ENCODE measurements around the gene MLF2.
"Not testable (repeated sequence)": the region's sequence is repeated elsewhere in the genome, so short reads cannot be mapped to it uniquely, and the experiment has no call there.

The MLF2 gene

DNA sequence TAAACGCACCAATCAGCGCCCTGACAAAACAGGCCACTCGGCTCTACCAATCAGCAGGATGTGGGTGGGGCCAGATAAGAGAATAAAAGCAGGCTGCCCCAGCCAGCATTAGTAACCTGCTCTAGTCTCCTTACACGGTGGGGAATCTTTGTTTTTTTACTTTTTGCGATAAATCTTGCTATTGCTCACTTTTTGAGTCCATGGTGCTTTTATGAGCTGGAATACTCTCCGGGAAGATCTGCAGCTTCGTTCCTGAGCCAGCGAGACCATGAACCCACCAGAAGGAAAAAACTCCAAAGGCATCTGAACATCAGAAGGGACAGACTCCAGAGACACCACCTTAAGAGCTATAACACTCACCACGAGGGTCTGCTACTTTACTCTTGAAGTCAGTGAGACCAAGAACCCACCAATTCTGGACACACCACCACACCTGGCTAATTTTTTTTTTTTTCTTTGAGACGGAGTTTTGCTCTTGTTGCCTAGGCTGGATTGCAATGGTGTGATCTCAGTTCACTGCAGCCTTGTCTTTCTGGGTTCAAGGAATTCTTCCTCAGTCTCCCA lies 36.0 kb downstream of the MLF2 start:
- TF ChIP-seq CTCF (IDR thresholded peaks at IDR 0.05; ENCODE audit: control insufficient read depth, extremely low read depth, insufficient read depth) = no peak
- H3K4me3 ChIP-seq (ENCODE audit: low read depth, low read length) = no peak overlapping the region
- no peak for DNase-seq (ENCODE audit: low read depth)

DNA sequence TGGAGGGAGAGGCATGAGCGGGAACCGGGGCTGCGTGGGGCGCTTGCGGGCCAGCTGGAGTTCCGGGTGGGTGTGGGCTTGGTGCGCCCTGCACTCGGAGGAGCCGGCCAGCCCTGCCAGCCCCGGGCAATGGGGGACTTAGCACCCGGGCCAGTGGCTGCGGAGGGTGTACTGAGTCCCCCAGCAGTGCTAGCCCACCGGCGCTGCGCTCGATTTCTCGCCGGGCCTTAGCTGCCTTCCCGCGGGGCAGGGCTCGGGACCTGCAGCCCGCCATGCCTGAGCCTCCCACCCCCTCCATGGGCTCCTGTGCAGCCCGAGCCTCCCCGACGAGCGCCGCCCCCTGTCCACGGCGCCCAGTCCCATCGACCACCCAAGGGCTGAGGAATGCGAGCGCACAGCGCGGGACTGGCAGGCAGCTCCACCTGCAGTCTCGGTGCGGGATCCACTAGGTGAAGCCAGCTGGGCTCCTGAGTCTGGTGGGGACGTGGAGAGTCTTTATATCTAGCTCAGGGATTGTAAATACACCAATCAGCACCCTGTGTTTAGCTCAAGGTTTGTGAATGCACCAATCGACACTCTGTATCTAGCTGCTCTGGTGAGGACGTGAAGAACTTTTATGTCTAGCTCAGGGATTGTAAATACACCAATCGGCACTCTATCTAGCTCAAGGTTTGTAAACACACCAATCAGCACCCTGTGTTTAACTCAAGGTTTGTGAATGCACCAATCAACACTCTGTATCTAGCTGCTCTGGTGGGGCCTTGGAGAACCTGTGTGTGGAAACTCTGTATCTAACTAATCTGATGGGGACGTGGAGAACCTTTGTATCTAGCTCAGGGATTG lies 36.7 kb downstream of the MLF2 start:
- DNase-seq (ENCODE audit: low read depth); H3K4me3 ChIP-seq (ENCODE audit: low read depth, low read length): not testable (repeated sequence)

- no peak for TF ChIP-seq CTCF (IDR thresholded peaks at IDR 0.05; ENCODE audit: control insufficient read depth, extremely low read depth, insufficient read depth)
- H3K4me3 ChIP-seq (ENCODE audit: low read depth, low read length) = no peak overlapping the region
- DNase-seq (ENCODE audit: low read depth) = no peak
Measured at GRCh38 chr12:6708960-6709394, 44.0 kb downstream of the MLF2 start.

- DNase-seq (ENCODE audit: low read depth) = not testable (repeated sequence)
Measured at GRCh38 chr12:6708351-6708750, 44.6 kb downstream of the MLF2 start.

GRCh38 chr12:6703631-6704030 lies 49.3 kb downstream of the MLF2 start:
- TF ChIP-seq CTCF (IDR thresholded peaks at IDR 0.05; ENCODE audit: control insufficient read depth, extremely low read depth, insufficient read depth) = no peak
- H3K4me3 ChIP-seq (ENCODE audit: low read depth, low read length) = no peak overlapping the region
- no peak for DNase-seq (ENCODE audit: low read depth)

More at GRCh38 chr12:6708351-6708750, 44.6 kb downstream of the MLF2 start:
- H3K4me3 ChIP-seq (ENCODE audit: low read depth, low read length) = not testable (repeated sequence)

GRCh38 chr12:6701078-6701768 lies 51.7 kb downstream of the MLF2 start:
- no peak for DNase-seq (ENCODE audit: low read depth)
- no peak overlapping the region for H3K4me3 ChIP-seq (ENCODE audit: low read depth, low read length)
- TF ChIP-seq CTCF (IDR thresholded peaks at IDR 0.05; ENCODE audit: control insufficient read depth, extremely low read depth, insufficient read depth) = no peak

- no peak within 1 kb of the TSS for H3K4me3 ChIP-seq (ENCODE audit: low read depth, low read length)
Measured at GRCh38 chr12:6700646-6701051, 52.3 kb downstream of the MLF2 start, which contains the start of gene PIANP. Gene PIANP, minus strand, starts transcription at chr12:6700815. Its CDS starts 2,754 bp downstream, at chr12:6698061.

More at GRCh38 chr12:6700646-6701051, 52.3 kb downstream of the MLF2 start, which contains the start of gene PIANP:
- DNase-seq (ENCODE audit: low read depth) = no peak
- no peak for TF ChIP-seq CTCF (IDR thresholded peaks at IDR 0.05; ENCODE audit: control insufficient read depth, extremely low read depth, insufficient read depth)
